Thyroid gland (tissue), 4 donors: ENCODE results near the gene SKI.

ENCODE experiments used
- POLR2A ChIP-seq, 2 donors: fragments of 450-650 bp; IDR thresholded peaks; one replicate each; pipeline ENCODE4 v1.6.1; 2017; ENCODE audit warnings: antibody characterized with exemption in 2 of 2, mild to moderate bottlenecking in 2 of 2, moderate library complexity in 1 of 2
- TF ChIP-seq, protein P1 (sequence below), 6 experiments: fragments of 200-600 bp in 3 of 6; fragments of 450-650 bp in 3 of 6; sonication (generic) in 3 of 6; IDR thresholded peaks; one replicate each; pipeline ENCODE4 v1.5.1; 2016 to 2019; ENCODE audit warnings: antibody characterized with exemption in 6 of 6, mild to moderate bottlenecking in 2 of 6, inconsistent platforms in 1 of 6, moderate library complexity in 1 of 6

DNA sequence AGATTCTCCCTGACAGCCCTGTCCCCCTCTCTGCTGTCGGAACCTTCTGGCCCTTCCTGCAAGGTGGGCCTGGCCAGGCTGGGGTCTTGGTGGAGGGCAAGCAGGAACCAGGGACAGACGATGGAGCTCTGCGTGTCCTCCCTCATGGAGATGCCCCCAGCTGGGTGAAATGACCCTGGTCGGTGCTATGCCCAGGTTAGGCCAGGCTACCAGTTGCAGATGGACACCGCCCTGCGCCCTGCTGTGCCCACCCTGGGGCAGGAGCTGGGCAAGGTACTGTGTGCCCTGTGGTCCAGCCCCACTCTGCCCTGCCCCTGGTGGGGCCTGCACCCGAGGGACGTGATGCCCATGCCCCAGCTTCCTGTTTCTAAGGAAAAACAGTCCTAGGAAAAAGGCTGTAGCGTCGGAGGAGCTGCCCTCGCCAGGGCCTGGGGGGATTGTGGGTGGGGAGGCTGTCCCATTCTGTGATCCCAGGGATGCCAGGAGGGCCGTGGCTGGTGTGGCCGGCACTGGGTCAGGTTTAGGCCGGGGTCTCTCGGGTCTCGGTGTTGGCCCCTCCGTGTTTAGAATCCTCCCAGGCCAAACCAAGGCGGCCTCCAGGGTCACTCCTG, 85.6 kb downstream of the SKI start:
- TF ChIP-seq, protein P1, sequence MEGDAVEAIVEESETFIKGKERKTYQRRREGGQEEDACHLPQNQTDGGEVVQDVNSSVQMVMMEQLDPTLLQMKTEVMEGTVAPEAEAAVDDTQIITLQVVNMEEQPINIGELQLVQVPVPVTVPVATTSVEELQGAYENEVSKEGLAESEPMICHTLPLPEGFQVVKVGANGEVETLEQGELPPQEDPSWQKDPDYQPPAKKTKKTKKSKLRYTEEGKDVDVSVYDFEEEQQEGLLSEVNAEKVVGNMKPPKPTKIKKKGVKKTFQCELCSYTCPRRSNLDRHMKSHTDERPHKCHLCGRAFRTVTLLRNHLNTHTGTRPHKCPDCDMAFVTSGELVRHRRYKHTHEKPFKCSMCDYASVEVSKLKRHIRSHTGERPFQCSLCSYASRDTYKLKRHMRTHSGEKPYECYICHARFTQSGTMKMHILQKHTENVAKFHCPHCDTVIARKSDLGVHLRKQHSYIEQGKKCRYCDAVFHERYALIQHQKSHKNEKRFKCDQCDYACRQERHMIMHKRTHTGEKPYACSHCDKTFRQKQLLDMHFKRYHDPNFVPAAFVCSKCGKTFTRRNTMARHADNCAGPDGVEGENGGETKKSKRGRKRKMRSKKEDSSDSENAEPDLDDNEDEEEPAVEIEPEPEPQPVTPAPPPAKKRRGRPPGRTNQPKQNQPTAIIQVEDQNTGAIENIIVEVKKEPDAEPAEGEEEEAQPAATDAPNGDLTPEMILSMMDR (IDR thresholded peaks at IDR 0.05): no peak
- no peak for TF ChIP-seq POLR2A (IDR thresholded peaks at IDR 0.05)
